Spleen (tissue), 11 donors: ENCODE measurements around the gene APBB2. TPM values are rescaled to one million over a fixed set of nuclear protein-coding genes. Genes with fewer than 3 reads are reported as not detected.

Source experiments
- DNase-seq: peaks from one replicate; pipeline ENCODE4 v3.0.0-alpha.2; 2020
- H3K27ac ChIP-seq, 8 donors: fragments of 200-600 bp; sonication (generic) in 7 of 8; 1 replicate in 4 of 8; 2 replicates in 4 of 8; pipeline versions ENCODE4 v1.5.0 to v1.8.0; 2016 to 2021; ENCODE audit warnings: inconsistent platforms in 4 of 8, mild to moderate bottlenecking in 4 of 8, moderate library complexity in 1 of 8
- H3K27me3 ChIP-seq, 7 donors: fragments of 200-600 bp; sonication (generic) in 6 of 7; replicated peaks in 1 of 7; 1 replicate in 4 of 7; 2 replicates in 3 of 7; pipeline versions ENCODE4 v1.5.0 to v1.8.0; 2016 to 2021; ENCODE audit warnings: inconsistent platforms in 3 of 7, mild to moderate bottlenecking in 1 of 7
- H3K36me3 ChIP-seq, 6 donors: fragments of 200-600 bp; sonication (generic) in 5 of 6; 1 replicate in 4 of 6; 2 replicates in 2 of 6; pipeline versions ENCODE4 v1.5.0 to v1.8.0; 2016 to 2021; ENCODE audit warnings: inconsistent platforms in 2 of 6
- H3K4me1 ChIP-seq, 6 donors: fragments of 200-600 bp; sonication (generic) in 5 of 6; 1 replicate in 3 of 6; 2 replicates in 3 of 6; pipeline versions ENCODE4 v1.5.0 to v1.8.0; 2016 to 2021; ENCODE audit warnings: inconsistent platforms in 3 of 6
- H3K4me3 ChIP-seq, 8 donors: fragments of 200-600 bp; sonication (generic) in 7 of 8; 1 replicate in 4 of 8; 2 replicates in 4 of 8; pipeline versions ENCODE4 v1.5.0 to v1.8.0; 2016 to 2021; ENCODE audit warnings: inconsistent platforms in 4 of 8, mild to moderate bottlenecking in 4 of 8, moderate library complexity in 2 of 8
- H3K9me3 ChIP-seq, 8 donors: fragments of 200-600 bp; sonication (generic) in 7 of 8; 1 replicate in 4 of 8; 2 replicates in 4 of 8; pipeline versions ENCODE4 v1.5.0 to v1.8.0; 2016 to 2021; ENCODE audit warnings: inconsistent platforms in 4 of 8
- CTCF ChIP-seq, 11 experiments: fragments of 200-600 bp in 7 of 11; fragments of 450-650 bp in 4 of 11; sonication (generic) in 4 of 11; IDR thresholded peaks in 8 of 11; conservative IDR thresholded peaks in 3 of 11; 1 replicate in 7 of 11; 2 replicates in 4 of 11; pipeline versions ENCODE4 v1.4.0 to v1.8.0; 2016 to 2021; ENCODE audit warnings: antibody characterized with exemption in 11 of 11, inconsistent platforms in 4 of 11, mild to moderate bottlenecking in 1 of 11
- POLR2A ChIP-seq, 3 donors: fragments of 450-650 bp; IDR thresholded peaks; one replicate each; pipeline ENCODE4 v1.5.1; 2017; ENCODE audit warnings: antibody characterized with exemption in 3 of 3, mild to moderate bottlenecking in 1 of 3
- POLR2AphosphoS5 ChIP-seq, 3 donors: sonication (generic); formaldehyde crosslinking; IDR thresholded peaks; one replicate each; pipeline ENCODE4 v1.5.1; 2017; ENCODE audit warnings: antibody characterized with exemption in 3 of 3
- WGBS, 5 donors: extraction: QIAGEN DNeasy Blood & Tissue Kit in 3 of 5; methylation state at CpG; one replicate each; pipeline versions ENCODE4 v1.1.5 to v1.1.7; 2013 to 2018; 5-methylcytosine and 5-hydroxymethylcytosine counted together
- intact Hi-C: fragments of 100-400 bp; cut with DNase I; formaldehyde crosslinking; loops from one replicate; pipeline ENCODE4 v1.15.0; 2023; ENCODE audit warnings: low total_unique reads
- polyA plus RNA-seq, 3 donors: library from polyadenylated mRNA; stranded (reverse); fragments of 200-250 nt; gene quantifications; one replicate each; pipeline ENCODE4 v1.2.1, GENCODE V29; 2013
- total RNA-seq, 7 donors: library from RNA; depleted of rRNA in 3 of 7; stranded (reverse); fragments of >200 nt in 3 of 7; fragmentation: NEBNext Ultra II Directional in 4 of 7; extraction: Animal tissue kit (Norgen Biotek cat#: 25700) in 4 of 7; gene quantifications; one replicate each; pipeline versions ENCODE4 v1.1.0 to v1.2.1, GENCODE V29; 2016 to 2021
- donor health status: healthy with polysubstance abuse.
- donor health status: DM: no; HTN: no; CAD: no; lungs with moderate emphysema.
- donor health status: DM: no; HTN: no; CAD: no.
- donor health status: Bipolar disorder and iron deficiency.
- donor health status: healthy.
- donor health status: DM: no; HTN: no; CAD: no.
- donor health status: DM: yes; HTN: yes; CAD: no.

Gene APBB2
- total and polyA plus RNA-seq, 10 donors: 4.0 to 115 (median 76.7) TPM

- DNase-seq: no peak
- intact Hi-C loops: no loop called here
- TF ChIP-seq POLR2A (IDR thresholded peaks at IDR 0.05) (no peak), POLR2AphosphoS5 (IDR thresholded peaks at IDR 0.05) (no peak), CTCF (IDR thresholded peaks at IDR 0.05 in 8 of 11, conservative IDR thresholded peaks at IDR 0.05 in 3 of 11) (no peak)
- Histone ChIP-seq H3K4me1 (peaks cover 0 to 25% (median 6%) of the 10 kb centered on the region in 6 donors), H3K27ac (no peak overlapping the region), H3K27me3 (no peaks in the 10 kb centered on the region), H3K9me3 (no peaks in the 10 kb centered on the region), H3K36me3 (no peaks in the 10 kb centered on the region), H3K4me3 (no peak overlapping the region)
- 69 to 83% (median 75%) methylated on average over 5 of the region's 5 CpGs for WGBS, 5 donors
These were observed 145.1 kb downstream of the APBB2 start for GRCh38 chr4:41069257-41069656.

GRCh38 chr4:41067369-41067768, 147.0 kb downstream of the APBB2 start:
- Histone ChIP-seq H3K4me1 (peaks cover 0 to 24% (median 7%) of the 10 kb centered on the region in 6 donors), H3K4me3 (no peak overlapping the region), H3K27me3 (no peaks in the 10 kb centered on the region), H3K27ac (no peak overlapping the region), H3K9me3 (no peaks in the 10 kb centered on the region), H3K36me3 (no peaks in the 10 kb centered on the region)
- no peak for DNase-seq
- intact Hi-C loops: no loop called here
- no peak for TF ChIP-seq CTCF (IDR thresholded peaks at IDR 0.05 in 8 of 11, conservative IDR thresholded peaks at IDR 0.05 in 3 of 11)
- TF ChIP-seq POLR2A (IDR thresholded peaks at IDR 0.05): no peak
- WGBS, 5 donors: 83 to 94% (median 90%) methylated on average over 5 of the region's 5 CpGs

- WGBS, 5 donors: 74 to 91% (median 85%) methylated on average over 4 of the region's 4 CpGs
- DNase-seq: no peak
- Histone ChIP-seq H3K27me3 (no peaks in the 10 kb centered on the region), H3K4me1 (peaks cover 0 to 19% (median 5%) of the 10 kb centered on the region in 6 donors), H3K36me3 (no peaks in the 10 kb centered on the region), H3K9me3 (no peaks in the 10 kb centered on the region), H3K27ac (no peak overlapping the region), H3K4me3 (no peak overlapping the region)
- TF ChIP-seq POLR2A (IDR thresholded peaks at IDR 0.05) (no peak), CTCF (IDR thresholded peaks at IDR 0.05 in 8 of 11, conservative IDR thresholded peaks at IDR 0.05 in 3 of 11) (no peak), POLR2AphosphoS5 (IDR thresholded peaks at IDR 0.05) (no peak)
- intact Hi-C loops: no loop called here
These were observed 148.3 kb downstream of the APBB2 start for GRCh38 chr4:41066049-41066448.

GRCh38 chr4:41065434-41066006, 148.8 kb downstream of the APBB2 start:
- Histone ChIP-seq H3K27me3 (no peaks in the 10 kb centered on the region), H3K9me3 (no peaks in the 10 kb centered on the region), H3K4me1 (peaks cover 0 to 16% (median 5%) of the 10 kb centered on the region in 6 donors), H3K36me3 (no peaks in the 10 kb centered on the region), H3K4me3 (no peak overlapping the region), H3K27ac (no peak overlapping the region)
- intact Hi-C loops: no loop called here
- DNase-seq: no peak
- WGBS, 5 donors: 80 to 95% (median 92%) methylated on average over 5 of the region's 5 CpGs
- TF ChIP-seq CTCF (IDR thresholded peaks at IDR 0.05 in 8 of 11, conservative IDR thresholded peaks at IDR 0.05 in 3 of 11) (no peak), POLR2AphosphoS5 (IDR thresholded peaks at IDR 0.05) (no peak), POLR2A (IDR thresholded peaks at IDR 0.05) (no peak)
